ENCODE measurements around the gene RHNO1.

DNA sequence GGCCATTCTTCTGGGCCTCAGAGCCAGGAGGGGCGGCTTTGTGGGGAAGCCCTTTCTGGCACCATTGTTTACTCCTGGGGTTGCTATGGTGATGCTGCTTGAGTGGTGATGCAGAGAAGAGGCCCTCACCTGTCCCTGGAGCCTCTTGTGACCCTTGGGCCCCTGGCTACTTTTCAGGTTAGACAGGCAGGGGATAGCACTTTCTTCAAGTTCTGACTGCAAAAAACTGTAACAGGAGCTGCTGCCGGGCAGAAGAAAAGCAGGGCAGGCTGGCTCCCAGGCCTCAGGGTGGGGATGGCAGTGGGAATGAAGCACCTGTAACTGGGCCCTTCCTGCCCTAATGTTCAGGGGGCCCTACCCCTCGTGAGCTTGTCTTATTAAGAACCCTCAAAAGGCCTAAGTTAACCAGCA, 20.0 kb upstream of the RHNO1 start, which contains the start of gene TEX52:
- TF ChIP-seq, protein P1, sequence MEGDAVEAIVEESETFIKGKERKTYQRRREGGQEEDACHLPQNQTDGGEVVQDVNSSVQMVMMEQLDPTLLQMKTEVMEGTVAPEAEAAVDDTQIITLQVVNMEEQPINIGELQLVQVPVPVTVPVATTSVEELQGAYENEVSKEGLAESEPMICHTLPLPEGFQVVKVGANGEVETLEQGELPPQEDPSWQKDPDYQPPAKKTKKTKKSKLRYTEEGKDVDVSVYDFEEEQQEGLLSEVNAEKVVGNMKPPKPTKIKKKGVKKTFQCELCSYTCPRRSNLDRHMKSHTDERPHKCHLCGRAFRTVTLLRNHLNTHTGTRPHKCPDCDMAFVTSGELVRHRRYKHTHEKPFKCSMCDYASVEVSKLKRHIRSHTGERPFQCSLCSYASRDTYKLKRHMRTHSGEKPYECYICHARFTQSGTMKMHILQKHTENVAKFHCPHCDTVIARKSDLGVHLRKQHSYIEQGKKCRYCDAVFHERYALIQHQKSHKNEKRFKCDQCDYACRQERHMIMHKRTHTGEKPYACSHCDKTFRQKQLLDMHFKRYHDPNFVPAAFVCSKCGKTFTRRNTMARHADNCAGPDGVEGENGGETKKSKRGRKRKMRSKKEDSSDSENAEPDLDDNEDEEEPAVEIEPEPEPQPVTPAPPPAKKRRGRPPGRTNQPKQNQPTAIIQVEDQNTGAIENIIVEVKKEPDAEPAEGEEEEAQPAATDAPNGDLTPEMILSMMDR (IDR thresholded peaks at IDR 0.05) = no peak
- TF ChIP-seq POLR2A (IDR thresholded peaks at IDR 0.05) = no peak
